HFFc6 (cell line): ENCODE results near the gene BBS9. TPM values are rescaled to one million over a fixed set of nuclear protein-coding genes. Genes with fewer than 3 reads are reported as not detected.

ENCODE experiments used
- DNase-seq: peaks from one replicate; pipeline ENCODE4 v3.0.0-alpha.2; 2018
- H3K27ac Mint-ChIP-seq: 2 replicates; pipeline ENCODE4 v1.8.0; 2020; ENCODE audit warnings: mild to moderate bottlenecking, mixed read lengths
- H3K27me3 Mint-ChIP-seq: 2 replicates; pipeline ENCODE4 v1.8.0; 2021; ENCODE audit warnings: mild to moderate bottlenecking, moderate library complexity, mixed read lengths; ENCODE audit not compliant: insufficient read depth
- H3K36me3 Mint-ChIP-seq: 2 replicates; pipeline ENCODE4 v1.8.0; 2021; ENCODE audit warnings: low read depth, mixed read lengths
- H3K4me1 Mint-ChIP-seq: 2 replicates; pipeline ENCODE4 v1.8.0; 2020; ENCODE audit warnings: low read depth, mixed read lengths
- H3K4me3 Mint-ChIP-seq: 2 replicates; pipeline ENCODE4 v1.8.0; 2020; ENCODE audit warnings: mild to moderate bottlenecking, moderate library complexity, mixed read lengths
- H3K9me3 Mint-ChIP-seq: 2 replicates; pipeline ENCODE4 v1.8.0; 2020; ENCODE audit warnings: mild to moderate bottlenecking, mixed read lengths
- total RNA-seq, 6 experiments: library from RNA; stranded (reverse); fragmentation: NEBNext Ultra II Directional; extraction: Animal tissue kit (Norgen Biotek cat#: 25700); gene quantifications; 2 replicates in 1 of 6; 3 replicates in 5 of 6; pipeline ENCODE4 v1.2.3, GENCODE V29; 2021
- TF ChIP-seq, protein P1 (sequence below): fragments of 200-600 bp; sonication (generic); IDR thresholded peaks from 2 replicates; pipeline ENCODE4 v1.5.0; 2021; ENCODE audit warnings: antibody characterized with exemption, mild to moderate bottlenecking

The BBS9 gene
- total RNA-seq, 6 experiments from 2014 or later: 10.6 to 13.0 (median 12.1) TPM

- no peaks in the 10 kb centered on the region for H3K36me3 Mint-ChIP-seq
- no peaks in the 10 kb centered on the region for H3K27me3 Mint-ChIP-seq
- TF ChIP-seq, protein P1, sequence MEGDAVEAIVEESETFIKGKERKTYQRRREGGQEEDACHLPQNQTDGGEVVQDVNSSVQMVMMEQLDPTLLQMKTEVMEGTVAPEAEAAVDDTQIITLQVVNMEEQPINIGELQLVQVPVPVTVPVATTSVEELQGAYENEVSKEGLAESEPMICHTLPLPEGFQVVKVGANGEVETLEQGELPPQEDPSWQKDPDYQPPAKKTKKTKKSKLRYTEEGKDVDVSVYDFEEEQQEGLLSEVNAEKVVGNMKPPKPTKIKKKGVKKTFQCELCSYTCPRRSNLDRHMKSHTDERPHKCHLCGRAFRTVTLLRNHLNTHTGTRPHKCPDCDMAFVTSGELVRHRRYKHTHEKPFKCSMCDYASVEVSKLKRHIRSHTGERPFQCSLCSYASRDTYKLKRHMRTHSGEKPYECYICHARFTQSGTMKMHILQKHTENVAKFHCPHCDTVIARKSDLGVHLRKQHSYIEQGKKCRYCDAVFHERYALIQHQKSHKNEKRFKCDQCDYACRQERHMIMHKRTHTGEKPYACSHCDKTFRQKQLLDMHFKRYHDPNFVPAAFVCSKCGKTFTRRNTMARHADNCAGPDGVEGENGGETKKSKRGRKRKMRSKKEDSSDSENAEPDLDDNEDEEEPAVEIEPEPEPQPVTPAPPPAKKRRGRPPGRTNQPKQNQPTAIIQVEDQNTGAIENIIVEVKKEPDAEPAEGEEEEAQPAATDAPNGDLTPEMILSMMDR: no peak
- no peak overlapping the region for H3K27ac Mint-ChIP-seq
- DNase-seq: no peak
- no peak overlapping the region for H3K4me3 Mint-ChIP-seq
- no peaks in the 10 kb centered on the region for H3K9me3 Mint-ChIP-seq
- H3K4me1 Mint-ChIP-seq: peaks cover 8% of the 10 kb centered on the region
These were observed 485.2 kb downstream of the BBS9 start for GRCh38 chr7:33614357-33615117.

DNA sequence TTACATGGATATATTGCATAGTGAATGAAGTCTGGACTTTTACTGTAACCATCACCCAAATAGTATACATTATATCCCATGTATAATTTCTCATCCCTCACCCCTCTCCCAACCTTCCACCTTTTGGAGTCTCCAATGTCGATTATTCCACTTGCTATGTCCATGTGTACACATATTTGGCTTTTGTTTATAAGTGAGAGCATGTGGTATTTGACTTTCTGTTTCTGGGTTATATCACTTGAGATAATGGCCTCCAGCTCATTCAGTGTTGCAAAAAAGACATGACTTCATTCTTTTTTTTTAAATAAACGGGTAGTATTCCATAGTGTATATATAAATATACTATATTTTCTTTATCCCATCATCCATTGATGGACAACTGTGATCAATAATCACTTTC, 487.4 kb downstream of the BBS9 start:
- TF ChIP-seq, protein P1: no peak
- no peak for DNase-seq
- peaks cover 7% of the 10 kb centered on the region for H3K36me3 Mint-ChIP-seq
- peaks cover 8% of the 10 kb centered on the region for H3K9me3 Mint-ChIP-seq
- peaks cover 8% of the 10 kb centered on the region for H3K4me1 Mint-ChIP-seq
- no peak overlapping the region for H3K27ac Mint-ChIP-seq
- H3K4me3 Mint-ChIP-seq: no peak overlapping the region
- no peaks in the 10 kb centered on the region for H3K27me3 Mint-ChIP-seq

DNA sequence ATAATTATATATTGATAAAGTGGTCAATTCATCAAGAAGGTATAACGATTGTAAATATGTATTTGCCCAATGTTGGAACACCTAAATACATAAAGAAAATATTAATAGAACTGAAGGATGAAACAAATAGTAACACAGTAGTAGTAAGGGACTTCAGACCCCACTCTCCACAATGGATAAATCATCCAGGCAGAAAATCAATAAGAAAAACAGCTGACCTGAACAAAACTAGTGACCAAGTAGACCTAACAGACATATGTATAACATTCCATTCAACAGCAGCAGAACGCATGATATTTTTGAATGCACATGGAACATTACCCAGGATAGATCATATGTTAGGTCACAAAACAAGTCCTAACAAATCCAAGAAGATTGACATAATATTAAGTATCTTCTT, 489.9 kb downstream of the BBS9 start:
- Mint-ChIP-seq H3K27me3 (no peaks in the 10 kb centered on the region), H3K27ac (no peak overlapping the region)

GRCh38 chr7:33623267-33623666, 493.9 kb downstream of the BBS9 start:
- Mint-ChIP-seq H3K36me3 (peaks cover 13% of the 10 kb centered on the region), H3K4me3 (no peak overlapping the region), H3K27ac (no peak overlapping the region), H3K9me3 (peaks cover 8% of the 10 kb centered on the region), H3K27me3 (no peaks in the 10 kb centered on the region), H3K4me1 (peaks cover 9% of the 10 kb centered on the region)
- DNase-seq: no peak
- TF ChIP-seq, protein P1: no peak

More for the DNA sequence above, 489.9 kb downstream of the BBS9 start:
- Mint-ChIP-seq H3K4me1 (peaks cover 9% of the 10 kb centered on the region), H3K36me3 (peaks cover 7% of the 10 kb centered on the region), H3K4me3 (no peak overlapping the region), H3K9me3 (peaks cover 8% of the 10 kb centered on the region)
- TF ChIP-seq, protein P1: no peak
- no peak for DNase-seq

- Mint-ChIP-seq H3K9me3 (peaks cover 8% of the 10 kb centered on the region), H3K36me3 (peaks cover 13% of the 10 kb centered on the region), H3K4me3 (no peak overlapping the region), H3K27ac (no peak overlapping the region), H3K27me3 (no peaks in the 10 kb centered on the region), H3K4me1 (peaks cover 9% of the 10 kb centered on the region)
- DNase-seq: no peak
- TF ChIP-seq, protein P1: no peak
These were observed 494.9 kb downstream of the BBS9 start for GRCh38 chr7:33624215-33624614.
